GM21786 (cell line): ENCODE measurements around the gene ASXL1.
"Not testable (repeated sequence)": the region's sequence is repeated elsewhere in the genome, so short reads cannot be mapped to it uniquely, and the experiment has no call there.

ENCODE experiments used
- ATAC-seq: cut with Tn5 transposase; IDR thresholded peaks from one replicate; pipeline ENCODE4 v1.9.1; 2021; ENCODE audit not compliant: unreplicated experiment

ASXL1 gene

GRCh38 chr20:32359633-32360332, 1.7 kb downstream of the ASXL1 start:
- ATAC-seq = no peak

DNA sequence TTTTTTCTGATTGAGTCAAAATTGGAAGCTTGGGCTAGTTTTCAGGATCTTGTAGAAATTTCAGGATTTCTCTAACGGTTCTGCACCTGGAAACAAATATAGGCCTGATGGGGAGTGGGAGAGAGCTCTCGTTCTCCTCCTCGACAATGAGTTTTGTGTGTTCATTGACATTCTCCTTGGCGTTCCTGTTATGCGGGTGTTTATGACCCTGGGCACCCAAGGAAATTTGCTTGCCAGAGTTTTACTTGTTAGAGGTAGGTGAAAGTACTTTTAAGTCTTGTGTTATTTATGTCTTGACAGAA, 2.2 kb downstream of the ASXL1 start:
- ATAC-seq = no peak

GRCh38 chr20:32362901-32363364, 4.8 kb downstream of the ASXL1 start:
- ATAC-seq = no peak

DNA sequence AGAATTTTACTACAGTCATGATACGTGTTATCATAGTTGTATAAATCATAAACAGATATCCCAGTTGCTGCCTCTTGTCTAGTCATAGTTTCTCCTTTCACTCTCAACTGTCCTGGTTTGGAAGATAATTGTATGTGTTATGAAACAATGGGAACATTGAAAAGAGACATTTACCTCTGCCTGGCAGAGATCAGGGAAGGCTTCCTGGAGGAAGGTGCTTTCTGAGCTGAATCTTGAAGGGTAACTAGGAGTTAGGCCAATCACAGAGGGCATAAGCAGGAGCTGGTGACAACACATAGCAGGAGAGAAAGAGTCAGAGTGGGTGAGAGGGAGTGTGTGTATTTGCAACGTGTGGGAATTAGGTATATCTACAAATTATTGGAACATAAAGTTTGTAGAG, 5.4 kb downstream of the ASXL1 start:
- ATAC-seq = no peak

DNA sequence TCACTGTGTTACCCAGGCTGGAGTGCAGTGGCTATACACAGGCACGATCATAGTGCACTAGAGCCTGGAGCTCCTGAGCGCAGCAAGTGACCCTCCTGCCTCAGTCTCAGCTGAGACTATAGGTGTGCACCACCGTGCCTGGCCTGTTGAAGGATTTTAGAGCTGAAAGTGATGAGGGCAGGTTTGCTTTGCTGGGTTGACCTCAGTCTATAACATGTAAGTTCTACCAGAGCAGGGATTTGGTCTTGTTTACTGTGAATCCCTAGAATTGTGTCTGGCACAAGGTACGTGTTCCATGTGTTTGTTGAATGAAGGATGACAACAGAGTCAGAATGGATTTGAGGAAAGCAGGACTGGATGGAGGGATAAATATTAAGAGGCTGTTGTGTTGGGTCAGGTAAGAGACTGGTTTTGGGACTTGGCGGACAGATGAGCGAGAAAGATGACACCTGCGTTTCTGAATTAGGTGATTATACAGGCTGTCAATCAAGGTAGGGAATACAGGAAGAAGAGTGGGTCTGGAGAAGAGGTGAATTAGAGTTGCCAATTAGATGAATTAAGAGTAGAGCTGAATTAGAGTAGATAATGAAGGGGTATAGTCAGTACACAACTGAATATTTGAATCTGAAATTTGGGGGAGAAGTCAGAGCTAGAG, 6.5 kb downstream of the ASXL1 start:
- ATAC-seq = no peak

GRCh38 chr20:32365564-32365963, 7.4 kb downstream of the ASXL1 start:
- ATAC-seq = no peak

DNA sequence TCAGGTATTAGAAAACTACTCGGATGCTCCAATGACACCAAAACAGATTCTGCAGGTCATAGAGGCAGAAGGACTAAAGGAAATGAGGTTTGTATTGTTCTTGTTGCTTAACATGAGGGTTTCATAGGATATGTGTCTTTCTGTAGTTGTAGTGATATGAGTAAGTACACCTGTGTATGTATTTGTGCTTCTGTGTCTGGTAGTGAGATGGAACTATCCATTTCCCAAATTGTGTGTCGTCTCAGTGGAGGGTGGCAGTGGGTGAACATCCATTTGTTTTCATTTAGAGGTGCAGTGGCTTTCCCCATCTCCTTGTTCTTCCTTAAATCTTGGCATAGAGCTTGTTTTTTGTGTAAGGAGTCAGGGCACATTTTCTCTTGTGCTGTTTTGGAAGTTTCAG, 8.2 kb downstream of the ASXL1 start:
- ATAC-seq = no peak

- ATAC-seq = no peak
Observed at GRCh38 chr20:32368323-32368722, 10.2 kb downstream of the ASXL1 start.

GRCh38 chr20:32368925-32369324, 10.8 kb downstream of the ASXL1 start:
- ATAC-seq = no peak

DNA sequence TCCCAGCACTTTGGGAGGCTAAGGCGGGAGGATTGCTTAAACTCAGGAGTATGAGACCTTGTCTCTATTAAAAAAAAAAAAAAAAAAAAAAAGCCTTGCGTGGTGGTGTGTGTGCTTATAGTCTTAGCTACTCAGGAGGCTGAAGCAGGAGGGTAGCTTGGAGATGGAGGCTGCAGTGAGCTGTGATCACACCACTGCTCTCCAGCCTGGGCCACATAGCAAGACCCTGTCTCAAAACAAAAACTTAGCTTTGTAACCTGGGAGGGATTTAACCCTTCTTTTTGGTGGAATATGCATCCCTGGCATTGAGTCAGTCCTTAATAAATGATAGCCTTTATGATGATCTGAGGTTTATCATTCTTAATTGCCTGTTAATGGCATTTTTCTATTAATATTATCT, 12.8 kb downstream of the ASXL1 start:
- ATAC-seq = no peak

DNA sequence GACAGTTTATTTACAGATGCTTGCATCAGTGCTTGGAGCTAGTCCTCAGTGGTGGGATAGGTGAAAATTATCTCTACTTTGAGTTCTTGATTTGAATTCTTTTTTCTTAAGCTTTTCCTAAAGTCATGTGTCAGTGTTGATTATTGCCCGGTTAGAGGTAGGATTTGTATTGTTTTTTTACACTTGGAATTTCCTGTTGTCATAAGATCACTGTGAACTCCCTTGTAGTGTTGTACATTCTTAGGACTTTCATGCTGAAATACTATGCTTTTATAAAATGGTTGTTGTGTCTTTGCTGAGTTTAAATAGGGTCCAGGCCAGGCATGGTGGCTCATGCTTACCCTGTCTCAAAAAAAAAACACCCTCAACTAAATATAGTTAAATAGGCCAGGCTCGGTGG, 20.3 kb downstream of the ASXL1 start:
- ATAC-seq = no peak

GRCh38 chr20:32380037-32380436, 21.9 kb downstream of the ASXL1 start:
- ATAC-seq = not testable (repeated sequence)

DNA sequence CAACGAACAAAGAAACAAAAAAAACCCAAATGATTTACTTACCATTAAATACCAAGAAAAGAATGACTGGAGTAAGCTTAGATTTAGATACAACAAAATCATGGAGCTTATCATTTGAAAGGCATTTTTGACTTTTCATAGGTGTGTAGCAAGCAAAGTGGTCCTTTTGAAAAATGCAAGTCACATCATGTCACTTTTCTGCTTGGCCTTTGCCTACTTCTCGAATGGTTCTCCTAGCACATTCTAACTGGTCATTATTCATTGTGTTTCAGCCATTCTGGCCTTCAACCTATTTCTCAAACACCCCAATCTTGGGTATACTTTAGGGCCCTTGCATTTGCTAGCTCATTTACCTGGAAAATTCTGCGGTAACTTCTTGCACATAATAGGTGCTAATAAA, 22.6 kb downstream of the ASXL1 start:
- ATAC-seq = no peak

GRCh38 chr20:32382102-32382950, 24.2 kb downstream of the ASXL1 start:
- no peak for ATAC-seq

- not testable (repeated sequence) for ATAC-seq
Observed at GRCh38 chr20:32383441-32383840, 25.3 kb downstream of the ASXL1 start.

DNA sequence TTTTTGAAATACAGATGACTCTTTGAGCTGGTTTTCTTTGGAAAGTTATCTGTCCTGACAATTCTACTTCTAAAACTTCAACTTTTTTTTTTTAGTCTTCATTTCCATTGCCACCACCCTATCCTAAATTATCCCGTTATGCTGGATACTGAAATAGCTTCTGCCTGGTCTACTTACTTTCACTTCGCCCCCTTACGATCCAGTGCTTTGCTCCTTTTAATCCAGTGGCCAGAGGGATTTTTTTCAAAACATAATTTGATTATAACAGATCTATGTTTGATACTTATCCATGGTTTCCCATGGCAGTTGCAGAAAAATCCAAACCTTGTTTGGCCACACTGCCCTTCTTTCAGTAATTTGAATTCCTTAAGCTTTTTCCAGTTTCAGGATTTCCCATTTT, 27.4 kb downstream of the ASXL1 start:
- no peak for ATAC-seq

DNA sequence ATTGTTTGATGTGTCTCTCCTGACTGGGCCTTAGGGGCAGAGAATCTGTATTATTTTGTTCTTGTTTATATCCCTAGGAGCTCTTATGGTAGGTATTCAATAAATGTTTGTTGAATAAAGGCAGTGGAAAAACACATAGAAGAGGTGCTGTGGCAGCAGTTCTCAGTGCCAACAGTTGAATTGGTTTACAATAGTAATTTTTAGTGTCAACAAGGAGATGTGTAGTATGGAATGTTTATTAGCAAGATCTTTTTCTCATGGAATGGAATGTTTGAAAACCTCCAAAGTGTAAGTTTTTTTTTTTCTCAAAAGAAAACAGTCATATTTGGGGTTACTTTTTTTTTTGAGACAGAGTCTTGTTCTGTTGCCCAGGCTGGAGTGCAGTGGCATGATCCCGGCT, 28.0 kb downstream of the ASXL1 start:
- ATAC-seq = no peak

- no peak for ATAC-seq
Observed at GRCh38 chr20:32387252-32387651, 29.1 kb downstream of the ASXL1 start.

DNA sequence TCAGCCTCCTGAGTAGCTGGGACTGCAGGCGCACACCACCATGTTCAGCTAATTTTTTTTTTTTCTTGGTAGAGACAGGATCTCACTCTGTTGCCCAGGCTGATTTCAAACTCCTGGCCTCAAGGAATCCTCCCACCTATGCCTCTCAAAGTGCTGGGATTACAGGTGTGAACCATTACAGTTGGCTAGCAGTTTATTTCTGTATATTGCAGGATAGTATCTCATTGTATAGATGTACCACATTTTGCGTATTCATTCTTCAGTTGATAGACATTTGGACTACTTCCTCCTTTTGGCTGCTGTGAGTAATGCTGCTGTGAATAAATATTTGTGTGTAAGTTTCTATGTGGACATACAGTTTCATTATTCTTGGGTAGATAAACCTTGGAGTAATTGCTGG, 32.9 kb downstream of the ASXL1 start:
- no peak for ATAC-seq

DNA sequence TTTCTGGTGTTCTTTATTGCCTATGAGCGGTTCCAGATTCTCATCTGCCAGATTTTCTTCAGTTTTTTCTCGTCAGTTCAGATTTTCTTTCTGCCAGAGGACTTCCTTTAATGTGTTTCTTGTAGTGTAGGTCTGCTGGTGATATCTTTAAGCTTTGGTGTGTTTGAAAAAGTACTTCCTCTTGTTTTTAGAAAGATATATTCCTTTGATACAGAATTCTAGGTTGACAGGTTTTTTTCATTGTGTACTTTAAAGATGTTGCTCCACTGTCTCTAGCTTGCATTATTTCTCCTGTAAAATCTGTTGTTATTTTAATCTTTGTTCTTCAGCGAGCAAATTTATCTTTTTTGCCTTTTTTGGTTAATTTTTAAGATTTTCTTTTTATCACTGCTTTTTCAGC, 36.9 kb downstream of the ASXL1 start:
- no peak for ATAC-seq

DNA sequence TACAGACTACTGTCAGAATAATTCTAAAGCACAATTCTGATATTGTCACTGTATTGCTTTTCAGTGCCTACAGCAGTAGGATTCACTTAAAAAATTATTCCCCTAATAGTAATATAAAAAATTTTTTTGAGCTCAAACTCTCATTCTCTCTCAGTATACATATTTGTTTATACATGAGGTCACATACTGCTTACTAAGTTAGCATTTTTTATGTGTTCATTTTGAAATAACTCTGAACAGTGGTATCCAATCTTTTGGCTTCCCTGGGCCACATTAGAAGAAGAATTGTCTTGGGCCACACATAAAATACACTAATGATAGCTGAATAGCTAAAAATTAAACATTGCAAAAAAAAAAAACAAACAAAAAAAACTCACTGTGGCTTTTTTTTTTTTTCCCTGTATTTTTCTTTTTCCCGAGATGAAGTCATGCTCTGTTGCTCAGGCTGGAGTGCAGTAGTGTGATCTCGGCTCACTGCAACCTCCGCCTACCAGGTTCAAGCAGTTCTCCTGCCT, 38.6 kb downstream of the ASXL1 start:
- ATAC-seq = no peak

GRCh38 chr20:32397567-32398084, 39.5 kb downstream of the ASXL1 start:
- no peak for ATAC-seq
